WTC11 (cell line): ENCODE measurements around the gene ADGRB3. TPM values are rescaled to one million over a fixed set of nuclear protein-coding genes. Genes with fewer than 3 reads are reported as not detected.

ENCODE experiments used
- ATAC-seq: fragments of 200-7000 bp; cut with Tn5 transposase; 2 replicates; pipeline ENCODE4 v1.10.0; 2021; ENCODE audit warnings: mild to moderate bottlenecking, moderate library complexity
- CTCF ChIA-PET: fragments of 300-600 bp; sonication (Branson Sonifier 250); formaldehyde crosslinking; loops from one replicate; lab custom pipeline; 2021; ENCODE audit warnings: antibody characterized with exemption; lab: Charles Lee
- POLR2A ChIA-PET: fragments of 350-600 bp; sonication (Branson Sonifier 250); formaldehyde crosslinking; loops from one replicate; lab custom pipeline; 2021; ENCODE audit warnings: antibody characterized with exemption; lab: Charles Lee
- DNase-seq: peaks from one replicate; pipeline ENCODE4 v3.0.0; 2021; ENCODE audit warnings: low spot score
- H3K27ac Mint-ChIP-seq: 2 replicates; pipeline ENCODE4 v1.8.0; 2021; ENCODE audit warnings: mixed read lengths
- H3K27me3 Mint-ChIP-seq: 2 replicates; pipeline ENCODE4 v1.8.0; 2021; ENCODE audit warnings: low read depth, mild to moderate bottlenecking, moderate library complexity, mixed read lengths
- H3K36me3 Mint-ChIP-seq: 2 replicates; pipeline ENCODE4 v1.8.0; 2021; ENCODE audit warnings: mixed read lengths
- H3K4me1 Mint-ChIP-seq: 2 replicates; pipeline ENCODE4 v1.8.0; 2022; ENCODE audit warnings: mixed read lengths
- H3K4me3 Mint-ChIP-seq: 2 replicates; pipeline ENCODE4 v1.8.0; 2021; ENCODE audit warnings: mild to moderate bottlenecking, moderate library complexity, mixed read lengths
- H3K9me3 Mint-ChIP-seq: 2 replicates; pipeline ENCODE4 v1.8.0; 2021; ENCODE audit warnings: mixed read lengths
- ATF3 ChIP-seq: sonication (generic); formaldehyde crosslinking; conservative IDR thresholded peaks from 2 replicates; pipeline ENCODE4 v1.8.1; 2022; ENCODE audit warnings: mild to moderate bottlenecking, missing genetic modification reagents
- CREB1 ChIP-seq: sonication (generic); formaldehyde crosslinking; IDR thresholded peaks from 2 replicates; pipeline ENCODE4 v1.8.0; 2023; ENCODE audit warnings: mild to moderate bottlenecking, missing genetic modification reagents
- ETV6 ChIP-seq: sonication (generic); formaldehyde crosslinking; IDR thresholded peaks from 2 replicates; pipeline ENCODE4 v1.8.1; 2022; ENCODE audit warnings: mild to moderate bottlenecking, missing genetic modification reagents
- IRF2 ChIP-seq: sonication (generic); formaldehyde crosslinking; IDR thresholded peaks from 2 replicates; pipeline ENCODE4 v1.8.0; 2022; ENCODE audit warnings: low read depth, missing genetic modification reagents, borderline replicate concordance
- MYBL2 ChIP-seq: sonication (generic); formaldehyde crosslinking; IDR thresholded peaks from 2 replicates; pipeline ENCODE4 v1.8.1; 2023; ENCODE audit warnings: mild to moderate bottlenecking, moderate library complexity, missing genetic modification reagents
- NFATC4 ChIP-seq: fragments of 250-450 bp; sonication (Bioruptor Pico); IDR thresholded peaks from 2 replicates; pipeline ENCODE4 v1.9.0; 2021; ENCODE audit warnings: mild to moderate bottlenecking
- NFYB ChIP-seq: sonication (generic); formaldehyde crosslinking; conservative IDR thresholded peaks from 2 replicates; pipeline ENCODE4 v1.8.0; 2022; ENCODE audit warnings: low read depth, missing genetic modification reagents
- PREB ChIP-seq: sonication (generic); formaldehyde crosslinking; IDR thresholded peaks from 2 replicates; pipeline ENCODE4 v1.8.1; 2022; ENCODE audit warnings: mild to moderate bottlenecking, missing genetic modification reagents, moderate library complexity, borderline replicate concordance
- RELA ChIP-seq: sonication (generic); formaldehyde crosslinking; IDR thresholded peaks from 2 replicates; pipeline ENCODE4 v1.8.1; 2022; ENCODE audit warnings: missing genetic modification reagents, mild to moderate bottlenecking, borderline replicate concordance
- SMAD3 ChIP-seq: sonication (generic); formaldehyde crosslinking; IDR thresholded peaks from 2 replicates; pipeline ENCODE4 v1.8.0; 2022; ENCODE audit warnings: missing genetic modification reagents, mild to moderate bottlenecking, borderline replicate concordance
- USF2 ChIP-seq: sonication (generic); formaldehyde crosslinking; IDR thresholded peaks from 2 replicates; pipeline ENCODE4 v1.8.1; 2023; ENCODE audit warnings: mild to moderate bottlenecking, missing genetic modification reagents, moderate library complexity
- ZMAT4 ChIP-seq: fragments of 250-450 bp; sonication (Bioruptor Pico); IDR thresholded peaks from 2 replicates; pipeline ENCODE4 v1.9.0; 2021; ENCODE audit warnings: mild to moderate bottlenecking
- ZNF281 ChIP-seq: sonication (generic); formaldehyde crosslinking; IDR thresholded peaks from 2 replicates; pipeline ENCODE4 v1.8.0; 2023; ENCODE audit warnings: mild to moderate bottlenecking, missing genetic modification reagents
- ZNF396 ChIP-seq: fragments of 250-450 bp; sonication (Bioruptor Pico); IDR thresholded peaks from 2 replicates; pipeline ENCODE4 v1.8.0; 2021; ENCODE audit warnings: mild to moderate bottlenecking, moderate library complexity, borderline replicate concordance
- ZNF416 ChIP-seq: fragments of 250-450 bp; sonication (Bioruptor Pico); IDR thresholded peaks from 2 replicates; pipeline ENCODE4 v1.9.0; 2021; ENCODE audit warnings: mild to moderate bottlenecking, inconsistent platforms
- ZNF425 ChIP-seq: fragments of 250-450 bp; sonication (Bioruptor Pico); conservative IDR thresholded peaks from 2 replicates; pipeline ENCODE4 v1.9.0; 2021; ENCODE audit warnings: mild to moderate bottlenecking
- ZNF671 ChIP-seq: fragments of 250-450 bp; sonication (Bioruptor Pico); IDR thresholded peaks from 2 replicates; pipeline ENCODE4 v1.8.0; 2021; ENCODE audit warnings: mild to moderate bottlenecking
- total RNA-seq: library from RNA; stranded (reverse); gene quantifications from 3 replicates; pipeline ENCODE4 v1.2.3, GENCODE V29; 2021

Gene ADGRB3
- total RNA-seq, 1 experiment from 2014 or later = 1.9 TPM

GRCh38 chr6:68727699-68728098, 92.6 kb downstream of the ADGRB3 start (continued):
- TF ChIP-seq PREB (CRISPR knock-in tag) (no peak), ZNF671 (no peak), ATF3 (CRISPR knock-in tag) (no peak), NFATC4 (CRISPR knock-in tag) (no peak), ZNF416 (CRISPR knock-in tag) (no peak), ZMAT4 (CRISPR knock-in tag) (no peak)

GRCh38 chr6:68728159-68728979, 93.3 kb downstream of the ADGRB3 start:
- no peaks in the 10 kb centered on the region for H3K27me3 Mint-ChIP-seq
- peaks cover 3% of the 10 kb centered on the region; the same call in 1 of the 2 replicates for H3K4me1 Mint-ChIP-seq
- DNase-seq = no peak
- H3K36me3 Mint-ChIP-seq = no peaks in the 10 kb centered on the region
- no peaks in the 10 kb centered on the region for H3K9me3 Mint-ChIP-seq
- TF ChIP-seq IRF2 = no peak
- no peak for TF ChIP-seq USF2 (CRISPR knock-in tag)
- no peak for TF ChIP-seq NFYB
- TF ChIP-seq RELA = no peak
- TF ChIP-seq ZNF396 (CRISPR knock-in tag) = no peak
- no peak for TF ChIP-seq ZMAT4 (CRISPR knock-in tag)
- TF ChIP-seq ETV6 (CRISPR knock-in tag) = no peak
- TF ChIP-seq ZNF425 = no peak
- TF ChIP-seq ZNF281 = no peak
- no peak for TF ChIP-seq SMAD3 (CRISPR knock-in tag)
- no peak for TF ChIP-seq CREB1
- no peak for TF ChIP-seq MYBL2 (CRISPR knock-in tag)
- POLR2A ChIA-PET = no interaction called here
- H3K4me3 Mint-ChIP-seq = no peak overlapping the region
- CTCF ChIA-PET = no interaction called here
- no peak for ATAC-seq
- no peak overlapping the region for H3K27ac Mint-ChIP-seq
